Stomach (tissue), 4 donors: Measurements from ENCODE around the gene ITGB8.

Experiments
- CTCF ChIP-seq, 7 experiments: fragments of 450-650 bp in 4 of 7; fragments of 200-600 bp in 3 of 7; sonication (generic) in 3 of 7; IDR thresholded peaks; one replicate each; pipeline ENCODE4 v1.5.1; 2016 to 2019; ENCODE audit warnings: antibody characterized with exemption in 7 of 7, control low read depth in 2 of 7, mild to moderate bottlenecking in 1 of 7
- EP300 ChIP-seq: sonication (generic); formaldehyde crosslinking; IDR thresholded peaks from one replicate; pipeline ENCODE4 v1.6.1; 2017; ENCODE audit warnings: antibody characterized with exemption
- POLR2A ChIP-seq, 4 donors: fragments of 450-650 bp; IDR thresholded peaks; one replicate each; pipeline ENCODE4 v1.6.1; 2016; ENCODE audit warnings: antibody characterized with exemption in 4 of 4, control low read depth in 2 of 4, mild to moderate bottlenecking in 1 of 4, moderate library complexity in 1 of 4
- POLR2AphosphoS5 ChIP-seq, 3 donors: sonication (generic); formaldehyde crosslinking; IDR thresholded peaks; one replicate each; pipeline ENCODE4 v1.6.1; 2016; ENCODE audit warnings: antibody characterized with exemption in 3 of 3

DNA sequence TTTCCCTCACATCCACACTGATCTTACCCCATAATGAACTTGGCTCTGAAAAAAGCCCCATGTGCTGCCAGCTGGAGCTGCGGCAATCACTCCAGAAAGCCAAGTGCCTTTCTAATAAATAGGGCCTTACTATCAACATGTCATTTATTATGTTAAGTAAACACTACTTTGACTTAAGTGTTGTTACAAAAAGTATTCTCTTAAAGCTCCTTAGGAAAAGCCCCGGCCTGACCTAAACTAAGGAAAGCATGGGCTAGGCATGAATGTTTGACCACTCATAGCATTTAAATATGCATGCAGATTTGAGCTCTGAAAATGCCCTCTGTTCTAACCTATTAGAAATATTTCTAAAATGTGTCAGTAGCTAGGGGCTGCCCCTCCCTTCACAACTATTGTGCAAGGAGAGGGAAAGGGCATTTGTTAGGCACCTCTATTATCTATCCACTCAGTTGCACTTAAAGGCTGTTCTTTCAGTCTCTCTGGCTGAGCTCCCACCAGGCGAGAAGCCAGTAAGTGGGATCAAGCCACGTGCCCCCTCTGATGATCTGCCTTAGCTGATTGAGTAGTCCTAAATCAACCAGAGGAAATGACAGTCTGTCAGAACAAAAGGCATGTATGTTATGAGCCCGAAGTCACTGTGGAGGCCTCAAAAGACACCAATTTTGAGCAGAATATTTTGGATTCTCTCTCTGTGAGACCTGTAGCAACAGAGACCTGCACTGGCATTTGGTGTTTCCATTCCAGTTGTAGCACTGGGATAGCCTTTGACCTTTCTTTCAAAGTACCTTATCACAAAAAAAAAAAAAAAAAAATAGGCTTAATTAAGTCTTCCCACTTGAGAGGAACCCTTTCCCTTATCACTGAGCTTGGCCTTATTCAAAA is 77.1 kb downstream of the ITGB8 start:
- TF ChIP-seq EP300 = no peak
- TF ChIP-seq CTCF (IDR thresholded peaks at IDR 0.05) = no peak
- no peak for TF ChIP-seq POLR2A (IDR thresholded peaks at IDR 0.05)
- peak in 2 of 3 donors; percentile 0 to 56 for TF ChIP-seq POLR2AphosphoS5 (IDR thresholded peaks at IDR 0.05)
